GM21367 (cell line): ENCODE results near the gene INPP4B.

Experiments
- ATAC-seq: cut with Tn5 transposase; IDR thresholded peaks from one replicate; pipeline ENCODE4 v1.9.1; 2021; ENCODE audit not compliant: unreplicated experiment

The INPP4B gene

GRCh38 chr4:142044271-142044670 lies 801.8 kb downstream of the INPP4B start:
- ATAC-seq: no peak

DNA sequence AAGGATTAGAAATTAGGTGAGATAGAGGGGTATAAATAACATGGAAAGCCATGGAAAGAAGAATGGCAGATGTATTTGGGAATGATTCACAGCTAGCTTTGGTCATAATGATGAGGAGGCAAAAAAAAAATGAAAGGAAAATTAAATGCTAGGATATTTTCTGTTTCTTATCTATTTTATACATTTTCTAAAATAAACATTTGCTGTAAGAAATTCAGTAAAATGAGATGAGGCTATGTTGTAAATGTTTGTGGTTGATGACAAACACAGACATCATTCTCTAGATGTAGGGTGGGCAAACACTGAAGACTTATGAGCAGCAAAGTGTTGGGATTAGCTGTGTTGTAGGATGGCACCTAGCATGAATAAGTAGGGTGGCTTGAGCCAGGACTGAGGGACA lies 802.6 kb downstream of the INPP4B start:
- no peak for ATAC-seq

- ATAC-seq: no peak
These were observed 804.3 kb downstream of the INPP4B start for GRCh38 chr4:142041788-142042187.

DNA sequence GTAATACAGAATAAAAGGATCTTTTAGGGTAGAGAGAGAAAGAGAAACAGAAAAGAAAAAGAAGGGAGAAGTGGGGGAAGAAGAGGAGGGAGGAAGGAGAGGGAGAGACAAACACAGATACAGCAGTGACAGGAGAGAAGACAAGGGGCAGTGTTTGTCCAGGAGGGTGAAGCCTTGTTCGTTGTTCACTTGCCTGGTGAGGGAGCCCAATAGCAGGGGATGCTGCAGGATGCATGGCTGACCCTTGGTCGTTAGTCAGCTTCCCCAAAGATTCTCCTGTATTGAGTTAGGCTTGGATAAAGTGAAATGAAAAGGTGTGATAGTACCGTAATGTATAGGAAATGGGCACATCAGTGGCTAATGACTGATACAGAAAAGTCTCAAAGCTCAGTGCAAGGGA lies 806.1 kb downstream of the INPP4B start:
- ATAC-seq: no peak

- ATAC-seq: no peak
These were observed 809.1 kb downstream of the INPP4B start for GRCh38 chr4:142036795-142037583.

GRCh38 chr4:142035566-142035965 lies 810.5 kb downstream of the INPP4B start:
- no peak for ATAC-seq

GRCh38 chr4:142034101-142034500 lies 812.0 kb downstream of the INPP4B start:
- no peak for ATAC-seq

GRCh38 chr4:142030010-142030409 lies 816.1 kb downstream of the INPP4B start:
- ATAC-seq: no peak

- ATAC-seq: no peak
These were observed 824.3 kb downstream of the INPP4B start for GRCh38 chr4:142021761-142022160.

GRCh38 chr4:142021181-142021580 lies 824.9 kb downstream of the INPP4B start:
- no peak for ATAC-seq

DNA sequence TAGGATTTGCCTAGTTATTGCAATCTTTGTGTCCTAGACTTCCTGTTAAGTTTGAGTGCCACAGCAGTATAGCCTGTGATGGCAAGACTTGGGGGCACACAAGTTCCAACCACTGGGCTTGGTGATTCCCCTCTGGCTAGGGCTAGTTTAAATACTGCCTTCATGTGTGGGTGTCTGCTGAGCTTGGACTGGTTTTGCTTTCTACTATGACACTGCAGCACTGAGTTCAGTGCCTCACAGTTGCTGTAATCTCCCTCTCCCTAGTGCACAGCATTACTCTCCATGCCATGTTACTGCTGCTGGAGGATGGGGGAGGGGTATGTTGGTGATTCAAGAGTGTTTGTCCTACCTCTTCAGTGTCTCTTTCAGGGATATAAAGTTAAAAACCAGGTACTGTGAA lies 830.1 kb downstream of the INPP4B start:
- no peak for ATAC-seq

- no peak for ATAC-seq
These were observed 836.4 kb downstream of the INPP4B start for GRCh38 chr4:142009751-142010150.

DNA sequence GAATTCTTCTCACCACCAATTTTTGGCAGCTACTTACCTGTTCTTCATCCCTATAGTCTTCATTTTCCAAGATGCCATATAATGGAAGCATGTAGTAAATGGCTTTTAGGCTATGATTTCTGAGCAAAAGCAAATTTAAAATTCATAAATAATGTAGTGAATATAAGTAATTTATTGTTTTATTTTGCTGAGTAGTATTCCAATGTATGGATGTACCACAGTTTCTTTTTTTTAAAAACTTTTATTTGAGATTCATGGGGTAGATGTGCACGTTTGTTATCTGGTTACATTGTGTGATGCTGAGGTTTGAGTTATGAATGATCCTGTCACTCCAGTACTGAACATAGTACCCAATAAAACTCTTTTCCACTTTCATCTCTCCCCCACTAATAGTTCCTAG lies 840.6 kb downstream of the INPP4B start:
- ATAC-seq: no peak

GRCh38 chr4:141999446-142000143 lies 846.5 kb downstream of the INPP4B start:
- no peak for ATAC-seq

DNA sequence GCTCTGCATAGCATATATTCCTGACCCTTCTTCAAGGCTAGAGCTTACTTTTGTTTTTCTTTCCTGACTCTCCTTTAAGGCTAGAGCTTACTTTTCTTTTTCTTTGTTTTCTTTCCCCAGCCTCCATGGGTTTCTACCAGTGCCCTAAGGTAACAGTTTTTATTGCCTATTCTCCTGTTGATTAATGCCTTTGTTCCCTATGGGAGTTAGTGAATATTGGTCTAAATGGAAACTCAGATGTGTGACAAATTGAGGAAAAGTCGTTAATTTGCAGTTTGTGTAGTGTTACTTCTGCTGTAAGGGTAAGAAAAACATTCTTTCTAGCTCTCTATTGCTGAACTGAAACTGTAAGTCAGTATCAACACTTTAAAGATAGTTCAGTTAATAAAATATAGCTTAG lies 851.0 kb downstream of the INPP4B start:
- no peak for ATAC-seq

- no peak for ATAC-seq
These were observed 868.7 kb downstream of the INPP4B start for GRCh38 chr4:141977433-141977832.
